Heart left ventricle (tissue), 16 donors: ENCODE data around the gene ST3GAL6. TPM values are rescaled to one million over a fixed set of nuclear protein-coding genes. Genes with fewer than 3 reads are reported as not detected.

Source experiments
- ATAC-seq, 4 donors: fragments of 200-7000 bp; cut with Tn5 transposase; one replicate each; pipeline ENCODE4 v1.9.1; 2020 to 2022; ENCODE audit warnings: moderate library complexity in 4 of 4, mild to moderate bottlenecking in 3 of 4, moderate number of reproducible peaks in 1 of 4
- DNase-seq, 5 donors: peaks; one replicate each; pipeline ENCODE4 v3.0.0-alpha.2; 2020
- H3K27ac ChIP-seq, 12 donors: fragments of 200-600 bp; sonication (generic) in 4 of 12; one replicate each; pipeline versions ENCODE4 v1.5.0 to v1.8.0; 2016 to 2022; ENCODE audit warnings: mild to moderate bottlenecking in 2 of 12
- H3K27me3 ChIP-seq, 9 donors: fragments of 200-600 bp; sonication (generic) in 2 of 9; one replicate each; pipeline versions ENCODE4 v1.5.1 to v1.8.0; 2016 to 2022; ENCODE audit warnings: mild to moderate bottlenecking in 3 of 9
- H3K36me3 ChIP-seq, 9 donors: fragments of 200-600 bp; sonication (generic) in 2 of 9; one replicate each; pipeline versions ENCODE4 v1.5.0 to v1.8.0; 2018 to 2022; ENCODE audit warnings: mild to moderate bottlenecking in 2 of 9
- H3K4me1 ChIP-seq, 12 donors: fragments of 200-600 bp; sonication (generic) in 4 of 12; one replicate each; pipeline versions ENCODE4 v1.5.0 to v1.8.0; 2016 to 2022; ENCODE audit warnings: mild to moderate bottlenecking in 3 of 12
- H3K4me3 ChIP-seq, 12 donors: fragments of 200-600 bp; sonication (generic) in 4 of 12; one replicate each; pipeline versions ENCODE4 v1.5.0 to v1.8.0; 2017 to 2022; ENCODE audit warnings: mild to moderate bottlenecking in 9 of 12, moderate library complexity in 4 of 12
- H3K9me3 ChIP-seq, 12 donors: fragments of 200-600 bp; sonication (generic) in 4 of 12; one replicate each; pipeline versions ENCODE4 v1.5.0 to v1.8.0; 2016 to 2022; ENCODE audit warnings: mild to moderate bottlenecking in 1 of 12
- POLR2A ChIP-seq, 2 donors: fragments of 450-650 bp; IDR thresholded peaks; one replicate each; pipeline ENCODE4 v1.6.1; 2017; ENCODE audit warnings: antibody characterized with exemption in 2 of 2, mild to moderate bottlenecking in 2 of 2, moderate library complexity in 2 of 2
- WGBS, 4 donors: extraction: QIAGEN DNeasy Blood & Tissue Kit in 2 of 4; methylation state at CpG; one replicate each; pipeline versions ENCODE4 v1.1.5 to v1.1.7; 2013 to 2018; 5-methylcytosine and 5-hydroxymethylcytosine counted together
- intact Hi-C, 10 donors: fragments of 100-400 bp; cut with DNase I; formaldehyde crosslinking; loops; one replicate each; pipeline versions ENCODE4 v1.11.1 to v1.14.2; 2022
- polyA plus RNA-seq, 2 donors: library from polyadenylated mRNA; stranded (reverse); fragments of 200-250 nt; gene quantifications; one replicate each; pipeline ENCODE4 v1.2.3, GENCODE V29; 2013
- total RNA-seq, 9 donors: library from RNA; depleted of rRNA in 2 of 9; stranded (reverse); fragments of >200 nt in 2 of 9; fragmentation: NEBNext Ultra II Directional in 3 of 9; extraction: Animal tissue kit (Norgen Biotek cat#: 25700) in 3 of 9; gene quantifications; one replicate each; pipeline versions ENCODE4 v1.1.0 to v1.2.4, GENCODE V29; 2016 to 2023
- TF ChIP-seq, protein P1 (sequence below), 12 donors: fragments of 200-600 bp; sonication (generic) in 4 of 12; IDR thresholded peaks; one replicate each; pipeline versions ENCODE4 v1.5.0 to v1.8.0; 2018 to 2022; ENCODE audit warnings: antibody characterized with exemption in 12 of 12, mild to moderate bottlenecking in 5 of 12
- donor health status: ischemic (EF 13 %, LVEDD 7.1; RV severe dilation, severe dysfunction).
- donor health status: healthy with polysubstance abuse.
- donor health status: DM: no; HTN: yes; CAD: no.
- donor health status: DM: no; HTN: no; CAD: no.
- donor health status: ischemic (EF 25% LVEDD 6.9; RV normal size, moderate dysfunction).
- donor health status: ischemic (EF 25% LVEDD 5.7; RV mildly dilated, moderate dysfunction).
- donor health status: healthy.
- donor health status: DM: yes; HTN: yes; CAD: no.
- donor health status: ischemic (EF 35%, LVEDD 5.7; RV mildly dilated, moderate dysfunction).
- donor health status: nonischemic (EF 11% LVEDD 7.7; RV severe dilation, severe dysfunction).
- donor health status: DM: yes; HTN: yes; CAD: no.
- donor health status: PGD.
- donor health status: ischemic (EF 29% LVEDD 5.4; RV normal size, mild dysfunction).
- donor health status: nonischemic (EF 23%, LVEDD 6.1; RV moderate dilation, normal function).

Gene ST3GAL6
- total and polyA plus RNA-seq, 11 donors = 35.3 to 95.9 (median 64.5) TPM

DNA sequence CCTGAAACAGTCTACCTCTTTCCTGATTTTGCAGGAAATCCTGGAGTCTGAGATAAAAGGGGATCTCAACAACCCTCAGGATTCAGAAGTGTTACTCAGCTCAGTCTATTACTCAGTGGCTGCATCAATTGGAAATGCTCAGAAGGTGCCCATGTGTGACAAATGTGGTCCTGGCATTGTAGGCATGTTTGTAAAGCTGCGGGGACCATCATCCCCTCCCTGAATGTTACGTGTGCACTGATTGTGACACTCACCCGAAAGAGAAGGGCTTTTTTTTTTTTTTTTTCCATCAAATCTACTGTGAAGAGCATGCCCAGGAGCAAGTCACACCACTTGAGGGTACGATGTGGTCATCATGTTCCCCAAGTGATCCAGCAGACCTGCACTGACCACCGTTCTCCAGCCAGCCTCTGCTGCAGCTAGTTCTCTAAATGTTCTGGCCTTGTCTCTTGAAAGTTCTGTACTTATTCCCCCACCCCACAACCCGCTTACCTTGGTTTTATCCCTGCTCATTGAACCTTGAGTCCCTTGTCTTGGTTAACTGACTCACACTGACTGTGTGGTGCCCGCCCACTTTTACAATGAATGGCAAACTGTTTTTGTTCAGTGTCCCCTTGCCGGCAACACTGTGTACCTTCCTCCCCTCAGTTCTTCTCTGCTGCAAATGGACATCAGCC, 19.8 kb downstream of the ST3GAL6 start:
- Histone ChIP-seq H3K36me3 (peaks cover 0 to 57% (median 19%) of the 10 kb centered on the region in 9 donors), H3K9me3 (no peaks in the 10 kb centered on the region), H3K4me1 (peaks cover 0 to 72% (median 58%) of the 10 kb centered on the region in 12 donors), H3K27ac (peak overlapping the region in 1 of 12 donors; percentile 54), H3K4me3 (no peak overlapping the region), H3K27me3 (no peaks in the 10 kb centered on the region)
- ATAC-seq = no peak
- WGBS, 4 donors = 87 to 94% (median 90%) methylated on average over 8 of the region's 8 CpGs
- intact Hi-C loops = loop anchor here in 1 of 10 donors (5.0 kb wide), 1 partner anchor 51 kb away; no protein-coding TSS in a partner anchor
- no peak for DNase-seq
- TF ChIP-seq, protein P1, sequence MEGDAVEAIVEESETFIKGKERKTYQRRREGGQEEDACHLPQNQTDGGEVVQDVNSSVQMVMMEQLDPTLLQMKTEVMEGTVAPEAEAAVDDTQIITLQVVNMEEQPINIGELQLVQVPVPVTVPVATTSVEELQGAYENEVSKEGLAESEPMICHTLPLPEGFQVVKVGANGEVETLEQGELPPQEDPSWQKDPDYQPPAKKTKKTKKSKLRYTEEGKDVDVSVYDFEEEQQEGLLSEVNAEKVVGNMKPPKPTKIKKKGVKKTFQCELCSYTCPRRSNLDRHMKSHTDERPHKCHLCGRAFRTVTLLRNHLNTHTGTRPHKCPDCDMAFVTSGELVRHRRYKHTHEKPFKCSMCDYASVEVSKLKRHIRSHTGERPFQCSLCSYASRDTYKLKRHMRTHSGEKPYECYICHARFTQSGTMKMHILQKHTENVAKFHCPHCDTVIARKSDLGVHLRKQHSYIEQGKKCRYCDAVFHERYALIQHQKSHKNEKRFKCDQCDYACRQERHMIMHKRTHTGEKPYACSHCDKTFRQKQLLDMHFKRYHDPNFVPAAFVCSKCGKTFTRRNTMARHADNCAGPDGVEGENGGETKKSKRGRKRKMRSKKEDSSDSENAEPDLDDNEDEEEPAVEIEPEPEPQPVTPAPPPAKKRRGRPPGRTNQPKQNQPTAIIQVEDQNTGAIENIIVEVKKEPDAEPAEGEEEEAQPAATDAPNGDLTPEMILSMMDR (IDR thresholded peaks at IDR 0.05) = no peak
- TF ChIP-seq POLR2A (IDR thresholded peaks at IDR 0.05) = no peak

DNA sequence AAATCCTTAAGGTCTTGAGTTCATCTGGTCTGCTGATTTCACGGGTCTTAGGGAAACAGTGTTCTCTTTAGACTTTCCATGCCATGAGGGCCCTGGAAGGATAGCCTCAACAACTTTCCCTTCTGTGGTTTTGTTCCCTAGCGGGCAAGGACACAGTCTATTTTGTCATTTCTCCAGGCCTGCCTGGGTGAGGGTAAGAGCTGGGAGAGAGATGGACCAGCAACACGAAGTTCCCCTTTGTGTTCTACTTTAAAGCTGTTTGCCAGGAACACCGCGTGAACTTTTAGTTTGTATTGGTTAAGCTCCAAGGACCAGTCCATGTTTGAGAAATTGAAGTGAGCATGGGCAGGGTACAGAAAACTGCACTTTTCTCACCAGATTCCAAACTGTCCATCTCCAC, 20.9 kb downstream of the ST3GAL6 start:
- intact Hi-C loops = loop anchor here in 1 of 10 donors (5.0 kb wide), 1 partner anchor 52 kb away; no protein-coding TSS in a partner anchor
- Histone ChIP-seq H3K4me1 (peaks cover 0 to 71% (median 57%) of the 10 kb centered on the region in 12 donors), H3K27ac (peak overlapping the region in 10 of 12 donors; percentile 3 to 61 (median 44)), H3K9me3 (no peaks in the 10 kb centered on the region), H3K4me3 (no peak overlapping the region), H3K36me3 (peaks cover 0 to 58% (median 20%) of the 10 kb centered on the region in 9 donors), H3K27me3 (no peaks in the 10 kb centered on the region)
- WGBS, 4 donors = 59 to 87% (median 73%) methylated on average over 5 of the region's 5 CpGs
- DNase-seq (no peak), ATAC-seq (peak; percentile 8 to 67 (median 14))
- TF ChIP-seq, protein P1 (IDR thresholded peaks at IDR 0.05) = no peak

DNA sequence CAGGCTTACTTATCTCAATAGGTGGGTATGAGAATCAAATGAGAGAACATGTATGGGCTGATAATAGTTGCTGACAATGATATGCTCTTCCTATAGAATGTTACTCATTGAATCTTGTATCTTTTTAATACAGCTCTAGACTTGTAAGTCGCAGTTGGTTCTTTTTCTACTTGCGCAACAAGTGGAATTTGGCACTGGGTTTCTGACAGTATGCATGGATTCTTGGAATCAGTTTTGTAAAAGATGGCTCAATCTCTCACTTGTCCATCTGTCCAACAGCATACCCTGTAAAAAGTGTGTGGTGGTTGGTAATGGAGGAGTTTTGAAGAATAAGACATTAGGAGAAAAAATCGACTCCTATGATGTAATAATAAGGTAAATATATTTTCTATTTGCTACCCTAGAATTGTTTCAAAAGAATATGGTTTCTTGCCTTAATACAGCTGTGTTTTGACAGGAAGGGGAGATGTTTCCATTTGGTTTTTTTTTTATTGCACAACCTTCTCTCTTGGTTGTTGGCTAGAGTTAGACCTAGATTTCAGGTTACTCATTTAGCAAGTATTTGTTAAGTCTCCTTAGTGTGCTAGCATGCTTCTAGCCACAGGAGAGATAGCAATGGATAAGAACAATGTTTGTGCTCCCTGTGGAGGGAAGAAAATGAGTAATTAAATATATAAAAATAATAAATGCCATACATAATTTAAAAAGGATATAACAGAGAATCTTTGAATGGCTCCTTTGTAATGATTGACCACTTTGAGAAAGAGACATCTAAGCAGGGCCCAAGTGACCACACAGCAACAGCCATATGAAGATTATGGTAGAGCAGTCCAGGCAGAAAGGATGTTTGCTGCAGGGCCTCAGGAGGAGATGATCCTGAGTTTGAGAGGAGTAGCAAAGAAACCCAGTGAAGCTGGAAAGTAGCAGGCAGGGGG, 21.8 kb downstream of the ST3GAL6 start:
- peak overlapping the region; percentile 29 to 79 (median 52) for H3K27ac ChIP-seq
- no peak for DNase-seq
- 51 to 88% (median 57%) methylated on average over 3 of the region's 3 CpGs for WGBS, 4 donors
- peak in 3 of 4 donors; percentile 31 to 74 (median 50) for ATAC-seq
- H3K36me3 ChIP-seq = peaks cover 0 to 65% (median 20%) of the 10 kb centered on the region in 9 donors
- peaks cover 0 to 62% (median 48%) of the 10 kb centered on the region in 12 donors for H3K4me1 ChIP-seq
- intact Hi-C loops = loop anchor here in 4 of 10 donors (5.0 kb wide), 2 partner anchors 53 to 93 kb away; no protein-coding TSS in a partner anchor
- H3K9me3 ChIP-seq = no peaks in the 10 kb centered on the region
- H3K27me3 ChIP-seq = no peaks in the 10 kb centered on the region
- no peak overlapping the region for H3K4me3 ChIP-seq
- TF ChIP-seq, protein P1 (IDR thresholded peaks at IDR 0.05) = no peak
- TF ChIP-seq POLR2A (IDR thresholded peaks at IDR 0.05) = no peak
